ENCODE data around the gene TRPM8.
A peak's percentile ranks its signal among the peaks of the same experiment; 100 is the strongest.

Gene TRPM8

DNA sequence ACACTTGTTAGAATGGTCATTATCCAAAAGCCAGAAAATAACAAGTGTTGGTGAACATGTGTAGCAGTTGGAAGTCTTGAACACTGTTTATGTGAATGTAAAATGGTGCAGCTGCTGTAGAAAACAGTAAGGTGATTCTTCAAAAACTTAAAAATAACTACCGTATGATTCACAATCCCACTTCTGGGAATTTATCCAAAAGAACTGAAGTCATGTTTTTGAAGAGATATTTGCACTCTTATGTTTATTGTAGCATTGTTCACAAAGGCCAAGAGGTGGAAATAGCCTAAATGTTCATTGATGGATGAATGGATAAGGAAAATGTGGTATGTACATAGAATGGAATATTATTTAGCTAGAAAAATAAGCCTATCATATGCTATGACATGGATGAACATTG lies 127.0 kb downstream of the TRPM8 start:
- peak; percentile 42 for DNase-seq (ENCODE audit: low read depth, low spot score)

DNA sequence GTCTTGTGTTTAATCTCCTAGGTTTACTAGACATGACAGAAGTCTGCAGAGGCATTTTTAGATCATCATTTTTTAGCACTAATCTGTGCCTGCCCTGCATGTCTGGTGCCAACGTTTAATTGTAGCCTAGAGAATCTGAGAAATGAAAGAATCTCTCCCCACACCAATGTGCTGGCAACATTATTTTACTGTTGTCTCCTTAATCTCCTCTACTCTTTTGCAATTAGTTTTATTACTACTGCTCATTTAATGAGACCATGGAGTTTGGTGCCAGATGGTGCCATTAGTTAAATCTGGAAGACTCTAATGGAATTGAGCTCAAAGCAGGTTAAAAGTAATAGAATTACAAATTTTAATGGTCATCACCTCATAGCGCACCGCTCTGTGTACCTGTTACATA lies 129.3 kb downstream of the TRPM8 start:
- DNase-seq (ENCODE audit: low read depth, low spot score), result no peak

DNA sequence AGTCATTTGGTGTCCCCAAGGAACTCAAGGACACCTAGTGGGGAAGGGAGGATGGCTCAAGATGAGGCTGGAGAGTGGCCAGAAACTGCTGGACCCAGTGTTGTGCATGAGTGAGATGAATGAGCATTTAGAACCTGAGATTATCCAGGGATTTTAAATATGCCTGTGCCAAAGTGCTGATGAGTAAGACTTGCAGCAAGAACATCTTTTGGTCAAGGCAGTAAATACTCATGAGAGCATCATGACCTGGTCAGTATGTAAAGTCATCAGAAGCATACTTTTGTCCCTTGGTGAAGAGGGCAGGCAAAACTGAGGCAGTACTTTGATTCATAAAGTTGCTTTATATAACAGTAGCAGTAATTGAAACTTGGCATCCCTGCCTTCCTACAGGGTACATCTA lies 130.2 kb downstream of the TRPM8 start:
- DNase-seq (ENCODE audit: low read depth, low spot score), result no peak

DNA sequence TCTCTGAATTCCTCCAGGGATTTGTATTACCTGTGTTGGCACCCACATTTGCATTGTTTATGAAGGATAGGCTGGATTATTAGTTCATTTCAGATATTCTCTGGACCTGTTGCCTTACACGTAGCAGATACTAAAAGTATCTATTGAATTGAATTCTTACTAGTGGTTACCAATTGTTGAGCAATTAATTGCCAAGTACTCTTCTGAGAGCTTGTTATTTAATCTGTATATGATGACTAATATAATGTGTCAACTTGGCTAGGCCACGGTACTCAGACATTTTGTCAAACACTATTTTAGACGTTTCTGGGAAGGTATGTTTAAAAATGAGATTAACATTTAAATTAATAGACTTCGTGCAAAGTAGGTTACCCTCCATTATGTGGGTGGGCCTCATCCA lies 130.9 kb downstream of the TRPM8 start:
- DNase-seq (ENCODE audit: low read depth, low spot score), result no peak

DNA sequence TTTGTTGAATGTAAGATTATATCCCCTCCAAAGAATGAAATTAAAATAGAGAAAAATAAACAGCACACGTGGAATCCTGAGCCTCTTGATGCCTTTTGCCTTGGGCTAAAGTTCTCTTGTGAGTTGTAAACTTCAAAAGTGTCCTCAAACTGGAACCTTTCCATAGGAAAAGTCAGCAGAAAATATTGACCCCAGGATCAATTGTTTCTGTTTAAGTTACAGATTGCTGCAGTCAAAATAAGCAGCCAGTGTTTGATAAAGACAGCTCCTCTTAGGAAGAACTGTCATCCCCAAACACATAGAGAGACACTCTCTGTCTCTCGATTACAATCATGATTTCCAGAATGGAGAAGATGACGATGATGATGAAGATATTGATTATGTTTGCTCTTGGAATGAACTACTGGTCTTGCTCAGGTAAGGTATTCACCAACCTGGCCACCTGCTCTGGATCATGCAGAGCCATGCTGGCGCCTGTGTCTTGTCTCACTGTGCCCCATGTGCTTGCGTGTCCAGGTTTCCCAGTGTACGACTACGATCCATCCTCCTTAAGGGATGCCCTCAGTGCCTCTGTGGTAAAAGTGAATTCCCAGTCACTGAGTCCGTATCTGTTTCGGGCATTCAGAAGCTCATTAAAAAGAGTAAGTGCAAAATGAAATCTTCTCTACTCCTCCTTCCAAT lies 133.4 kb downstream of the TRPM8 start, which contains the start of gene SPP2:
Gene SPP2 (plus strand): TSS at position 248 of the 681 bp plus-strand sequence. CDS start 85 bp downstream, at position 333.
- DNase-seq (ENCODE audit: low read depth, low spot score), result no peak

DNA sequence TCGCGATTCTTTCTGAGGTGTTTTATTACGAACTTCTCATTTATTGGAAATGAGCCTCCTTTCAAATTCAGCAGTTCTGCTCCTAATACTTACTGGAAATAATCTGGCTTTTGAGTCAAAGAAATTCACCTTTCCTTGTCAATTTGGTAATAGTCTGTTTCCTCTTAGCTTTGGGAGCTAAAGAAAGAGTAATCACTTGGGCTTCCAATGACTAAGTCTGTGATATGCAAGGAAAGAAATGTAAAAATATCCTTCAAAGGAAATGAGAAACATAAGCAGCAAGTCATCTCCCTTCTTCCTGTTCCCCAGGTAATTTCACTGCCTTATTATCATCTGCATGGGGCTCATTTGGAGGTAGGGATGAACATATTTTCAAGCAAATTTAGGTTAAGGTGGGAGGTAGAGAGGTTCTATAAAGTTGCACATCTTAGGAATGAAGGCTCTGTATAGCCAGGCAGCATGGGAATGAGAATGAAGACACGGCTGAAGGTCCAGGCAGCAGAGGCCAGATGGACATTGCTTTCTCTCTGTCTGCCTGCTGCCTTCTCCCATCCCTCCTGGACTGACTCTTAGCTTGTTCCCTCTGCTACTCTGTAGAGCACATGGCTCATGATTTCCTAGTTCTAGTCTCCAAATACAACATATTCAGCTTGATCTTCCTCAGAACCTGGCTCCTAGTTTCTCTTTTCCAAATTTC lies 134.3 kb downstream of the TRPM8 start:
- no peak for DNase-seq (ENCODE audit: low read depth, low spot score)

DNA sequence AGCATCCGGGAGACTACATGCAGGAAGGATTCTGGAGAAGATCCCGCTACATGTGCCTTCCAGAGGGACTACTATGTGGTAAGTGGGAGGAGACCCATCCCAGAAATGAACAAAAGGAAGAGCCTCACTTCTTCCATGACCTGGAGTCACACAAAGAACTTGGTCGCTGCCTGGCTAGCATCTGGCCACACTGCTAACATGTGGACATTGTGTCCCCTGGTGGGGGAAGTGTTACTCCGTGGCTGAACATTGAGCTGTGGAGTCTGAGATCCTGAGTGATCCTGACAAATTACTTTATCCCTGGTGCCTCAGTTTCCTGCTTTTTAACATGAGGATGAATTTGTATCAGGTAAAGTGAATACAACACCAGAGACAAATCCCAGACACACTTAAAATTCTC lies 141.7 kb downstream of the TRPM8 start:
- no peak for DNase-seq (ENCODE audit: low read depth, low spot score)

DNA sequence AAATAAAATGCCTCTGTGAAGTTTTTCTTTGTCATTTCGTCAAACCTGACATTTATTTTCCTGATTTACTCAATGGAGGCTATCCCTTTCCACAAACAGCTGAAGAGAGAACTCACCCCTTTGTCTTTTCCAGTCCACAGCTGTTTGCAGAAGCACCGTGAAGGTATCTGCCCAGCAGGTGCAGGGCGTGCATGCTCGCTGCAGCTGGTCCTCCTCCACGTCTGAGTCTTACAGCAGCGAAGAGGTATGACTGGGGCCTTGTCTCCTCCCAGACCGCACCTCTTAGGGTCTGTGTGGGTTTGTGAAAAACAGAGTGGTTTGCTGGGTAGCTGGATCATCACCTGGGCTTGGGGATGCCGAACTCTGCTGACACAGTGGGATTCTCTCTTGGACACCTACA lies 143.1 kb downstream of the TRPM8 start:
- DNase-seq (ENCODE audit: low read depth, low spot score), result no peak

DNA sequence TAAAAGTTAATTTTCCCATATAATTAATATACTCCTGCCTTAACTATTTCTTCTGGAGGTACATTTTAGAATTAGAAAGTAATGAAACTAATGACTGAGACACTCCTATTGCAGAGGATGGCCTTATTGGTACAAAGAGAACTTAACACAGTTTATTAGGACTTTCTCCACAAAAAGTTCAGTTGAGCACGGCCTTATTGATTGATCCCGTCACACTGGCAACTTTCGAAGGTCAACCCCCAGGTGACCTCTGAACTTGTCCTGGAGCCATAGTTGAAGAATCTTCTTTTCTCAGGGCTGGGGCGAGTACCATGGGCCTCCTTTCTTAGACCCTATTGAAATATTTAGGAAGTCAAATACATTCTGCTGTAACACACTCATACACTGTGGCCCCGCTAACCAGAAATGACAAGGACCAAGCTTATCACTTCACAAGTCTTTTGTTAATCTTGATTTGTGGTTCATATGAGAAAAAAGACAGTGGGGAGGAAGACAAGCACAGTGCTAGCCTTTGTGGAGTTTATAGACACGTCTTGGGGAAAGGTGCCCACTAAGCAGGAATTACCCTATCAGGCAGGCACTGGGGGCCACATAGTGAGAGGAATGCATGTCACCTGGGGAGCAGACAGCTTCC lies 144.6 kb downstream of the TRPM8 start:
- DNase-seq (ENCODE audit: low read depth, low spot score), result no peak

DNA sequence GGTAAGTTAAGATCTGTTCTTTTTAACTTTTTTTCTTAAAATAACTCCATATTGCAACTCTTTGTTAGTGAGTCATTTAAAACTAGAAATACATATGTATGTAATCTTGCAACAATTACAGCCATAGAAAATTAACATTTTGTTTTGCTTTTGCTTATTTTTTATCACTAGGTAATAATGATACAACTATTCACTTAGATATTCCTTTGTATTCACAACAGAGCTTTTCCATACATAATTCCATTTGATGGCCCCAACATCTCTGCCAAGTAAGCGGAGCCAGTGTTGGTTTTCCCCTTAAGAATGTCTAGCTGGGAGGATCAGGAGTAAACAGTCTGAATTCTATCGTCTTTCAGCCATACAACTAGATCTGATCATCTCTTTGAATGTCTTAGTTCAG lies 149.4 kb downstream of the TRPM8 start:
- no peak for DNase-seq (ENCODE audit: low read depth, low spot score)

Data from brain pericyte (primary cell).